GM19099 (cell line): ENCODE results near the gene SPSB1.

ENCODE experiments used
- POLR2A ChIP-seq: IDR thresholded peaks from 3 replicates; pipeline ENCODE4 v1.6.1; 2011; ENCODE audit warnings: low read depth; ENCODE audit not compliant: insufficient read length; ENCODE audit errors: extremely low read depth

SPSB1 gene

DNA sequence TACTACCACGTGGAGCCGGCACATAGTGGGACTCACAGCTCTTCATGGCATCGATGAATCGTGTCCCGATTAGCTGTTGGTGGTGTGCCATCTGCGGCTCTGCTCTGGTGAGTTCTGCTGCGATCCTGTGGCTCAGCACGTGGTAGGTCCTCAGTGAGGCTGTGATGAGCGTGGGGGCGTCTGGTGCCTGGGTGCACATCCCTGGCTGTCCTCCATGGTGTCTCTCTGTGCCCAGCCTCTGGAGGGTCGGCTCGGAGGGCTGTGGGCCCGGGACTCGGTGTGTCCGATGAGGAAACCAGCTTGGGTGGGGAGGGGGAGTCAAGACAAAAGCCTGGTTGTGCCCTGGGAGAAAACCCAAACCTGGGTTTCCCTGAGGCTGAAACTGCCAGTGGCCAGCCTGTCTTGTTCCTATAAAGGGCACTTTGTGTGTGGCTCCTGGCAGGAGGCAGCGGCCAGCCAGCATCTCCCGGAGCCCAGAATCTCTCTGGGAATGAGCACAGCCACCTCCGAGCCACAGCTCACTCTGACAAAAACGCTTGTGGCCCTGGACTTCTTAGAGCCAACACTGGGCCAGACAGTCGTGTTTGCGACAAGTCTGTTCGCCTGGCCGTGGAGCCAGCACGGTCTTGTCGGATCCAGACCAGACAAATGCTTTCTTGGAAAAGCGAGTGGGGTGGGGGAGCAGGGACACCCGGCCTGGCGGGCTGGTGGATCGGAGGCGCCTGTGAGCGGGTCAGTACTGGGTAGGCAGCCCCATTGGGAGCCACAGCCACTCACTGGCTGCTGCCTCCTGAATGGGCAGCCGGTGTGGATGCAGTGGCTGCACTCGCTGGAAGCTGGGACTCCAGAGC is 31.8 kb downstream of the SPSB1 start:
- TF ChIP-seq POLR2A = no peak

GRCh38 chr1:9326596-9326995 is 33.9 kb downstream of the SPSB1 start:
- TF ChIP-seq POLR2A = no peak

DNA sequence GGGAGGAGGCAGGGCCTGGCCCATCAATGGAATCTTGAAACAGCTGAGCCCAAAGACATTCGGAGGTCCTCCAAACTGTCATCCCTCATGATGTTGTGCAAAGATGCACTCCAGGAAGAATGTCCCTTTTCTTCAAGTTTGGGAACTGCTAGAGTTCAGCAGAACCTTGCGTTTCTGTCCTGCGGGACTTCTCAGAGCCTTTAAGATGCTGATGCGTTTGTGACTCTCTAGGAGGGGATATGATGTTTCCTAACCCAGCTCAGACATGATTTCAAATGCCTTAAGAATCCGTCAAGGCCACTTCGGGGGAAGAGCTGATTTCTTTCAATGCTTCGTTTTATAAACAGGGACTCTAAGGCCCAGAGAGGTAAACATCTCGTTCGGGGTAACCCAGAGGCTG is 35.5 kb downstream of the SPSB1 start:
- no peak for TF ChIP-seq POLR2A

DNA sequence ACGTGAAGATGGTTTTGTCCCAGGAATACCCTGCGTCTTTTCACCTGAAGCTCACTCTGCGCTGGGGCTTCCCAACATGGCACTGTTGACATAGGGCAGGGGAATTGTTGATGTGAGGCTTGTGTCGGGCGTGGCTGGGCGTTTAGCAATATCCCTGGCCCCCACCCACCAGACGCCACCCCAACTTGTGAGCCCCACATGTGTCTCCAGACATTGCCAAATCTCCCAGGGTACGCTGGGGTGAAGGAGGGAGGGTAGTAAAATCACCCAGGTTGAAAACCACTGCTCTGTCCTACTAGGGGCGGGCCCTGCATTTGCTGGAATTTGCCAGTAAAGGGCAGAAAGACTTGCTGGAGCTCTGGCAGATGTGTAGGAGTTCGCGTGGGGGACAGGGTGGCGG is 36.0 kb downstream of the SPSB1 start:
- TF ChIP-seq POLR2A = no peak

DNA sequence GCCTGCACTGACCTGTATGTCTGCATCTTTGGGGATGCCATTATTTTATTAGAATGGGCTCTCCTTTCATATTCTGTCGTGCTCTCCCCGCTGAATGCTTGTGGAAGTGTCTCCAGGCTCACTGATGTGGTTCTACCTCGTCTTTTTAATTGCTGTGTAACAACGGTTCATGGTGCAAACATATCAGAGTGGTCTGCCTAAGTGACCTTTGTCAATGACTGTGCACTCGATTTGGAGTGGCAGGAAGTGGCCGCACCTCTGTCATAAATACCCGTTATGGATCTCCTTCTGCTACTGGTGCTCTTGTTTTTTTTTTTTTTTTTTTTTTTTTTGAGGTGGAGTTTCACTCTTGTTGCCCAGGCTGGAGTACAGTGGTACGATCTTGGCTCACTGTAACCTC is 38.3 kb downstream of the SPSB1 start:
- no peak for TF ChIP-seq POLR2A

GRCh38 chr1:9331558-9332346 is 39.1 kb downstream of the SPSB1 start:
- no peak for TF ChIP-seq POLR2A

- no peak for TF ChIP-seq POLR2A
Measured at GRCh38 chr1:9332513-9333143, 39.9 kb downstream of the SPSB1 start.

DNA sequence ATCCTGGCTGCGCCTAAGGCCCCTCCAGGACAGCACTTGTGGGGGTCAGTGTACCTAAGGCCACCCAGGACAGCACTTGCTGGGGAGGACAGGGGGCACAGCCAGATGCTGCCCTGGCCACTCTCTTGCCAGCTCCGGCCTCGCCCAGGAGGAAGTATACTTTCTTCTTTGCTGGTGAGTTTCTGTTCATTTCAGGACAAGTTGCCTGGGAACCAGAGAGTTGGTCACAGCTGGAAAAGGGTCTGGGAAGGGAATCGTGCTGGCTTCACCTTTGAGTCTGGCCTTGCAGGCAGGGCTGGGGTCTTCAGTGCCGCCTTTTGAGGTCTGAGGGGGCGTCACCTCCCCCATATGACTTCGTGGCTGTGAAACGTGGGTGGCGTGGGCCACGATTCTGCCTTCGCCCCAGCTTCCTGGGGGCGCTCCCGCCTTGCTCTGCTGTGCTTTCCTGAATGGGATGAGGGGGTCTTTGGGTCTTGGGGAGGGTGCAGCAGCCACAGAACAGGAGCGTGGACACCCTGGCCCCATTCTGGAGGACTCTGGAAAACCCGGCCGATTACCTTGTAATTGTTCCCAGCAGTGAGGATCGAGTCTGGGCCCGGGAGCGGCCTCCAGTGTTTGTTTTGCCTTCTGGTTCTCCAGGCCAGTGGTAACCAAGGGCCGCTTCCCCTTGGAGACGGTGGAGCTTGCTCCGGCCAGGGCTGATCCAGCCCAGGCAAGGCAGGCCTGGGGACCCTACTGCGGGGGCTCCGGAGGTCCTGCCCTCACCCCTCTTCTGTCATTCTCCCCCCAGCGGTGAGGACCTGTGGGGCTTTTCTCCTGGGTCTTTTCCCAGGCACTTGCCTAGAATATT is 45.9 kb downstream of the SPSB1 start:
- TF ChIP-seq POLR2A = no peak

DNA sequence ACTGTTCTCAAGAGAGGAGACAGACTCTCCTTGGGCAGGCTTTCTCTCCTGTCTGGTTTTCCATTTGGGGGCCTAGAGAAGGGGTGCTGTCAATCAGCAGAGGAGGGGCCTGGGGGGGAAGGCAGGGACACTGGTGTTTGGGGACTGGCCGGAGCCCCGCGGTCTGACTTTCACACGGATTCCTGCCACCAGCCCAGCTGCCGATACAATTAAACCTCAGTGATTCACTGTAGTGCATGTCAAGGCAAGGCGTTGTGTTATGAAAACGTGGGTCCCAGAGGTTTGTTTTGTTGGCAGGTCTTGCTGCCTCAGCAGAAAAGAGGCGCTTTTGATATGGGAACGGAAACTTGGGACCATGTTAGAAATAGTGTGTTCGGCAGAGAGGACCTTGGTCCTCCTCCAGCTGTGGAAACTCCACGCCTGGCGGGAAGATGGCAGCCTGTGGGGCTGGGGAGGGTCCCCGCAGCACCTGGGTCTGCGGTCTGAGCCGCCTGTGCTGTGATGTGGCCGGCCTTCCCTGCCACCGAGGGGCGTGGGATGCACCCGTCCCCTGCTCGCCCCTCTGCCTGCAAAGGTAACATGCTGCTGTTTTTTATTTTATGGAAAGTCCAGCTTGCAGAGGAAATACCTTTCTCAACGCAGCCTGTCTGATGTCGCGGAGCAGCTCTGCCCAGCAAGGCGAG is 47.6 kb downstream of the SPSB1 start:
- TF ChIP-seq POLR2A = no peak

- no peak for TF ChIP-seq POLR2A
Measured at GRCh38 chr1:9340864-9341263, 48.2 kb downstream of the SPSB1 start.

- no peak for TF ChIP-seq POLR2A
Measured at GRCh38 chr1:9341301-9341845, 48.7 kb downstream of the SPSB1 start.

DNA sequence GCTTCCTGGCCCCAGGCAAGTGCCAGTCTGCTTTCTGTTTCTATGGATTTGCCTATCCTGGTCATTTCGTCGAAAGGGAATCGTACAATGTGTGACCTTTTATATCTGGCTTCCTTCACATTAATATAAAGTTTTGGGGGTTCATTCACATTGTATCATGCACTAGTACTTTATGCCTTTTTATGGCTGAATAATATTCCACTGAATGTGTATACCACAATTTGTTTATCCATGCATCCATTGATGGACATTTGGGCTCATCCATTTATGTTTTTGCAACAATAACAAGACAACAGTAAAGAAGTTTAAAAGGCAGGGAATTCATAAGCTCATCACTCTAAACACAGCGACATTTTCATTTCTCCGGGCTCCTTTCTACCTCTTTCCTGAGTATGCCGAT is 50.6 kb downstream of the SPSB1 start:
- TF ChIP-seq POLR2A = no peak

- TF ChIP-seq POLR2A = no peak
Measured at GRCh38 chr1:9344426-9345200, 51.9 kb downstream of the SPSB1 start.
